Body of pancreas (tissue), 4 donors: Measurements from ENCODE around the gene BACH2. TPM values are rescaled to one million over a fixed set of nuclear protein-coding genes. Genes with fewer than 3 reads are reported as not detected.

Experiments used
- ATAC-seq: fragments of 150-250 bp; one replicate; pipeline ENCODE4 v1.9.1; 2016
- DNase-seq, 4 donors: peaks; one replicate each; pipeline ENCODE4 v3.0.0-alpha.2; 2019
- H3K27ac ChIP-seq, 4 donors: fragments of 200-600 bp; sonication (generic); 1 replicate in 3 of 4; 2 replicates in 1 of 4; pipeline versions ENCODE4 v1.5.1 to v1.6.1; 2016 to 2019; ENCODE audit warnings: mild to moderate bottlenecking in 1 of 4, mixed read lengths in 1 of 4, moderate library complexity in 1 of 4
- H3K27me3 ChIP-seq, 2 donors: fragments of 200-600 bp; sonication (generic); one replicate each; pipeline ENCODE4 v1.6.0; 2016; ENCODE audit warnings: mild to moderate bottlenecking in 1 of 2
- H3K36me3 ChIP-seq, 2 donors: fragments of 200-600 bp; sonication (generic); replicated peaks in 1 of 2; 2 replicates each; pipeline ENCODE4 v1.5.1; 2016; ENCODE audit warnings: low read depth in 2 of 2; ENCODE audit not compliant: insufficient read depth in 1 of 2
- H3K4me1 ChIP-seq: fragments of 200-600 bp; sonication (generic); one replicate; pipeline ENCODE4 v1.6.0; 2016
- H3K4me3 ChIP-seq, 2 donors: fragments of 200-600 bp; sonication (generic); 1 replicate in 1 of 2; 2 replicates in 1 of 2; pipeline ENCODE4 v1.5.1; 2016 to 2019
- H3K9me3 ChIP-seq, 3 donors: fragments of 200-600 bp; sonication (generic); 1 replicate in 2 of 3; 2 replicates in 1 of 3; pipeline ENCODE4 v1.5.1; 2016
- CTCF ChIP-seq, 7 experiments: fragments of 450-650 bp in 4 of 7; fragments of 200-600 bp in 3 of 7; sonication (generic) in 3 of 7; IDR thresholded peaks; one replicate each; pipeline ENCODE4 v1.5.1; 2016 to 2019; ENCODE audit warnings: antibody characterized with exemption in 7 of 7
- POLR2A ChIP-seq, 3 donors: fragments of 450-650 bp; IDR thresholded peaks; one replicate each; pipeline ENCODE4 v1.6.1; 2016; ENCODE audit warnings: antibody characterized with exemption in 3 of 3, mild to moderate bottlenecking in 2 of 3
- WGBS, 2 donors: methylation state at CpG; one replicate each; pipeline ENCODE4 v1.1.5; 2017; 5-methylcytosine and 5-hydroxymethylcytosine counted together
- intact Hi-C: fragments of 100-400 bp; cut with DNase I; formaldehyde crosslinking; loops from one replicate; pipeline ENCODE4 v1.15.1; 2023
- total RNA-seq, 2 donors: library from RNA; depleted of rRNA; stranded (reverse); fragments of >200 nt; gene quantifications; one replicate each; pipeline ENCODE4 v1.1.0, GENCODE V29; 2016

Gene BACH2
- total RNA-seq, 2 donors from 2014 or later: 2.1 to 3.3 TPM

GRCh38 chr6:89944181-89944755 is 352.4 kb downstream of the BACH2 start:
- Histone ChIP-seq H3K4me3 (no peak overlapping the region), H3K4me1 (peaks cover 25% of the 10 kb centered on the region), H3K9me3 (no peaks in the 10 kb centered on the region), H3K36me3 (no peaks in the 10 kb centered on the region), H3K27ac (no peak overlapping the region), H3K27me3 (no peaks in the 10 kb centered on the region)
- WGBS, 2 donors: 91 to 94% methylated on average over 4 of the region's 4 CpGs
- intact Hi-C loops: no loop called here
- ATAC-seq (no peak), DNase-seq (no peak)
- no peak for TF ChIP-seq CTCF (IDR thresholded peaks at IDR 0.05)
- no peak for TF ChIP-seq POLR2A (IDR thresholded peaks at IDR 0.05)

GRCh38 chr6:89942601-89943000 is 354.0 kb downstream of the BACH2 start:
- intact Hi-C loops: no loop called here
- DNase-seq (no peak), ATAC-seq (no peak)
- TF ChIP-seq CTCF (IDR thresholded peaks at IDR 0.05) (no peak), POLR2A (IDR thresholded peaks at IDR 0.05) (no peak)
- H3K4me1 ChIP-seq: peaks cover 25% of the 10 kb centered on the region
- WGBS, 2 donors: 91% methylated on average over 5 to 8 of the region's 8 CpGs
- no peaks in the 10 kb centered on the region for H3K27me3 ChIP-seq
- H3K4me3 ChIP-seq: no peak overlapping the region
- H3K9me3 ChIP-seq: no peaks in the 10 kb centered on the region
- H3K27ac ChIP-seq: no peak overlapping the region
- no peaks in the 10 kb centered on the region for H3K36me3 ChIP-seq

GRCh38 chr6:89941763-89942497 is 354.7 kb downstream of the BACH2 start:
- ATAC-seq (no peak), DNase-seq (no peak)
- H3K36me3 ChIP-seq: no peaks in the 10 kb centered on the region
- H3K4me3 ChIP-seq: no peak overlapping the region
- intact Hi-C loops: no loop called here
- H3K4me1 ChIP-seq: peaks cover 25% of the 10 kb centered on the region
- WGBS, 2 donors: 89 to 96% methylated on average over 5 to 6 of the region's 6 CpGs
- TF ChIP-seq POLR2A (IDR thresholded peaks at IDR 0.05): no peak
- H3K27ac ChIP-seq: peak overlapping the region in 3 of 4 donors; percentile 56 to 60 (median 57)
- H3K9me3 ChIP-seq: no peaks in the 10 kb centered on the region
- H3K27me3 ChIP-seq: no peaks in the 10 kb centered on the region

DNA sequence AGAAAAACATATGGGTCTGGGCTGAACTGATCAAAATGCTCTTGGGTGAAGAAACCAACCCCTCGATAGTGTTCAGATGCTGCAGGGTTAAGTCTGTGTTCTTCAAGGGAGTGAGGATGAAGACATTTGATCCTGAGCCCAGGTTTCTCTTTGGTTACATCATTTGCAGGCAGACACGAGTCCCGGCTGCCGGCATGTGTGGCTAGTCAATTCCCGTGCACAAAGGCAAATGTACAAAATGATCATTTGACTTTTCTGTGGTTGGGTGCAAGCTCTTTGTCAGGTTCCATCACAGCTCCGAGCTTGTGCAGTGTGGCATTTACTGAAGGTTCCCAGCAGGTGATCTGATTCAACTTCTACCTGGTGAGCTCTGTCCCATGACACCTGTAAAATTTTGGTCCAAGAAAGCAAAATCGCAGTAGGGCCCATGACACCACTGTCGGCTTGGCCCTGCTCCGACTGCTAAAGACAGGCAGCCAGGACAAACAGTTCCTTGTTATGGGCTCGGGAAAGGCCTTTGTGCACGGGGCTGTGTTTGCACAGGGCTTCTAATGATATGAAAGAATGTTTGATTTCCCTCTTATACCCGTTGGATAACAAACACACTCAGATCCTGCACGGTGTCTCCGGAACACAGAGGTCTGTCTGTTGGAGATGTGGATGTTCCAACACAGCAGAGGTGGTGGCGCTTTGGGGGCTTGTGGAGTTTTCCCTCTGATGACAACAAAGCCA is 355.4 kb downstream of the BACH2 start:
- 18 to 21% methylated on average over 14 to 15 of the region's 15 CpGs for WGBS, 2 donors
- no peak overlapping the region for H3K4me3 ChIP-seq
- no peaks in the 10 kb centered on the region for H3K9me3 ChIP-seq
- DNase-seq: peak; percentile 65 to 82 (median 75)
- peak; percentile 92 for ATAC-seq
- no peaks in the 10 kb centered on the region for H3K27me3 ChIP-seq
- peak in 1 of 3 donors; percentile 21 for TF ChIP-seq POLR2A (IDR thresholded peaks at IDR 0.05)
- no peak for TF ChIP-seq CTCF (IDR thresholded peaks at IDR 0.05)
- peaks cover 25% of the 10 kb centered on the region for H3K4me1 ChIP-seq
- intact Hi-C loops: no loop called here
- peak overlapping the region; percentile 45 to 60 (median 56) for H3K27ac ChIP-seq
- H3K36me3 ChIP-seq: no peaks in the 10 kb centered on the region
